HG02938 (cell line): ENCODE data around the gene GJA10.

Experiments
- ATAC-seq: cut with Tn5 transposase; IDR thresholded peaks from one replicate; pipeline ENCODE4 v1.9.1; 2021; ENCODE audit warnings: mild to moderate bottlenecking, moderate library complexity; ENCODE audit not compliant: unreplicated experiment

The GJA10 gene

DNA sequence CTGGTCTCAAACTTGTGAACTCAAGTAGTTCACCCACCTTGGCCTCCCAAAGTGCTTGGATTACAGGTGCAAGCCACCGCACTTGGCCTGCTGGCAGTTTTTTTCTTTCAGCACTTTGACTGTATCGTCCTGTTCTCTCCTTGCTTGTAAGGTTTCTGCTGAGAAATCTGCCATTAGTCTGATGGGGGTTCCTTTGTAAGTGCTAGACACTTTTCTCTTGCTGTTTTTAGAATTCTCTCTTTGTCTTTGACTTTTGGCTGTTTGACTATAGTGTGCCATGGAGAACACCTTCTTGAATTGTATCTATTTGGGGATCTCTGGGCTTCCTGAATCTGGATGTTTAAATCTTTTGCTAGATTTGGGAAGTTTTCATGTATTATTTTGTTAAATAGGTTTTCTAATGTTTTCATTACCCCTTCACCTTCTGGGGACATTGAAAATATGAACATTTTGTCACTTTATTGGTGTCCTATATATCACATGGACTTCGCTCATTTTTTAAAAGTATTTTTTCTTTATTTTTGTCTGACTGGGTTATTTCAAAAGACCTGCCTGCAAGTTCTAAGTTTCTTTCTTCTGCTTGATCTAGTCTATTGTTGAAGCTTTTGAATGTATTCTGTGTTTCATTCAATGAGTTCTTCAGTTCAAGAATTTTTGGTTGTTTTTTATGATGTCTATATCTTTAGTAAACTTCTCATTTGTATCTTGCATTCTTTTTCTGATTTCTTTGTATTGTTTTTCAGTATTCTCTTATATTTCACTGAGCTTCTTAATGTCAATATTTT, 22.1 kb downstream of the GJA10 start:
- ATAC-seq, result no peak

DNA sequence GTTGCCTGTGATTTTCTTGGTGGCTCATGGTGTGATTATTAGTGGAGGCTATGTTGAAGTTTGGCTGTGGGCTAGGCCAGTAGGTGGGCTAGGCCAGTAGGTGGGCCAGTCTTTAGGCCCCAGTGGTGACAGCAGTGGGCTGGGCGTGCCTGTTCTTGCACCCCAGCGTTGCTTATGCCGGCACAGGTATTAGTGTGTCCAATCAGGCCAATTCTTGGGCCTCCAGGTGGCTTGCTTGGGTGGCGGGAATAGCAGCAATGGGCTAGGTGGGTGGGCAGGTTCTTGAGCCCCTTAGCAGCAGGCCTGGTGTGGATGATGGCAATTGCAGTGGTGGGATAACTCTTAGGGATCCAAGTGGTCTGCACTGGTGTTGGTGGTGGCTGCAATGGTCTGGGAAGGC, 22.9 kb downstream of the GJA10 start:
- ATAC-seq, result no peak

DNA sequence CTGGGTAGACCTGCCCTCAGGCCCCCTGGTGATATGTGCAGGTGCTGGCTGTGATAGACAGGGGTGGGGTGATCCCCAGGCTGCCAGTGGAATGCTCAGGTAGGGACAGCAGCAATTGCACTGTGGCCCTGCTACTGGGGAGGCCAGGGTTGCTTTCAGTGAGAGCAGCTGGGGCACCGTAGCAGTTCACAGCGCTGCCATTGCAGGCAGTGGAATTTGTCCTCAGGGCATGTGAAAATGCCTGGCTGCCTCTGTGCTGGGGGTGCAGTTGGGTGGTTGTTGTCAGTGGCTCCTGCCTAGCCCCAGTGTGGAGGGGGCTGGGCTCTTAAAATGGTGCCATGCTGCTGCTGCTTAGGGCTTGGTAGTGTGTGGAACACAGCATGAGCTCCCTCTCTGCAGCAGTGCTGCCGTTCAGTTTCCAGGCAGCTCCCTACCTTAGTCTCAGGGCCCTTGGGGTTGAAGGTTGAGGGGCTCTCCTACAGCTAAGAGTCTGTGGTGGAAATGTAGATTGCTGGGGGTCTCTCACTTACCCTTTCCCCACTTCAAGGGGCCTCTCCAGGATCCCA, 23.6 kb downstream of the GJA10 start:
- no peak for ATAC-seq

DNA sequence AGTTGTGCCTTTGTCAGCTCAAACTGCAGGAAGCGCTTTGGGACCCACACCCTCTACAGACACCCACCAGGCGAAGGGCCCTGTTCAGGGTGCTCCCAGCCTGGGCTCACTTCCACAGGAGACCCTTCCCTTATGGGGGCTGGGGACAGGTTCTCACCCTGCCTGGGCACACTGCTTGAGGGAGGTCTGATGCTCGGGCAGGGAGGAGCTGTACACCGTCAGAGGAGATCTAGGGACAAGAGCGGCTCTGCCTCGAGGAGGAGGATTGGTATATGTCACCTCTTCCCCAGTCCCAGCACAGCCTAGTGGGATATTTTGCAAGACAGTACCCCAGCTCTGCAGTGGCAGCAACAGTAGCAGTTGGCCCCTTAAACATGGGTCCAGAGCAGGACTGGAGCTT, 26.9 kb downstream of the GJA10 start:
- no peak for ATAC-seq

DNA sequence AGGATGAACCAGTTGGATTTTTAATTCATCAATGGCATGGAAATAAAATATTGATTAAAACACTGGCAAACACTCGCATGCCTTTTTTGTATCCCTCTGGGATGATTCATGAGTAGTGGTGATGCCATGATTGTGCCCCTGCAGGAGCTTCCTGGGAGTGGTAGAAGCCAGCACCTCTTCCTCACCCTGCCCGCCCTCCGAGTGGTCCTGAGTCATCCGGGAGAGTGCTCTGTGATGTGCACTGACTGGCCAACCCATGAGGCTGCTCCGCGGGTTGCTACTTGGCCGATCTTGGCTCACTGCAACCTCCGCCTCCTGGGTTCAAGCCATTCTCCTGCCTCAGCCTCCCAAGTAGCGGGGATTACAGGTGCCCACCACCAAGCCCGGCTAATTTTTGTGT, 27.4 kb downstream of the GJA10 start:
- ATAC-seq, result no peak

DNA sequence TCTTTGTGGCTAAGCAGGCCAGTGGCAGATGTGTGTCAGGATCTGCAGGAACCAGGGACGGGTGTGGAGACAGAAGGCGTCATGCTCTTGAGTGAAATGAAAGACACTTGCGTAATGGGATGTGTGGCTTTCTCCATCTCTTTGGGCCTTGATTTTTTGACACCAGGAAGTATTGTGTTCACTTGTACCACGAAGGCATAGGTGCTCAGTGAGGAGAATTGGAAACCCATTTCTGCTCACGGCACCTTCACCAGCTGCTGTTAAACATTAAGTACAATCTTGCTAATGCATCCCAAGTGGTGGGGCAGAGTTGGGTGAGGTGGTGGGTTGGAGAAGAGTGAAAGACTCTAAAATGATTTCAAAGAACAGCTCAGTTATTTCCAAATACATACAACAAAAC, 30.0 kb downstream of the GJA10 start:
- no peak for ATAC-seq

DNA sequence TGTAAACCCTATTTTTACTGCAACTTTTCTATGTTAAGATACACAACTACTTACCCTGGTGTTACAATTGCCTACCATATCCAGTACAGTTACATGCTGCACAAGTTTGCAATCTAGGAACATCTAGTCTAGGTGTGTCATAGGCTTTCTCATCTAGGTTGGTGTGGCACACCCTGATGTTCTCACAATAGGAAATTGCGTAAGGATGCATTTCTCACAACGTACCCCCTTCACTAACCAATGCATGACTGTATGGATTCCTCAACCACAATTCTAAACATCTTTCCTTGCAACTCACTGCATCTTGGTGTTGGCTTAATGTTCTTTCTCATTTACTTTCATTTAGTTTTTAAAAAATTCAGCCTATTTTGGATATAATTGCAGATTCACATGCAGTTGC, 31.6 kb downstream of the GJA10 start:
- ATAC-seq, result no peak

DNA sequence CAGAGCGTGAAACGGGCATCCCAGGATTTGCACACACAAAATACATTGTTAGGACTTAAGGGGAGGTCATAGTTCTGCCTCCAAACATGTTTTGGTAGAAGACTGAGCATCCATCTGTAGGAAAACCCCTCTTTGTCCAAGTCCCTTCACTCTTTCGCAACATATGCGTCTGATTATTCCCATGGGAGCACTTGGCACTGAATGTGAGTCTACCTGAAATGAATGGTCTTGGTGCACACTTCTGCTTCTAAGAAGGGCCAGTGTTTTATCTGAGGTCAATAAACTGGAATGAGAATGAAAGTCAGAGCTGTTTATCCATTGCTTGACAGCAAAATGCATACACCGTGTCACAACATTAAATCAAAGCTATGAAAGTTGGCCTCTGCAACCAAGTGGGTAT, 33.0 kb downstream of the GJA10 start:
- ATAC-seq, result no peak

DNA sequence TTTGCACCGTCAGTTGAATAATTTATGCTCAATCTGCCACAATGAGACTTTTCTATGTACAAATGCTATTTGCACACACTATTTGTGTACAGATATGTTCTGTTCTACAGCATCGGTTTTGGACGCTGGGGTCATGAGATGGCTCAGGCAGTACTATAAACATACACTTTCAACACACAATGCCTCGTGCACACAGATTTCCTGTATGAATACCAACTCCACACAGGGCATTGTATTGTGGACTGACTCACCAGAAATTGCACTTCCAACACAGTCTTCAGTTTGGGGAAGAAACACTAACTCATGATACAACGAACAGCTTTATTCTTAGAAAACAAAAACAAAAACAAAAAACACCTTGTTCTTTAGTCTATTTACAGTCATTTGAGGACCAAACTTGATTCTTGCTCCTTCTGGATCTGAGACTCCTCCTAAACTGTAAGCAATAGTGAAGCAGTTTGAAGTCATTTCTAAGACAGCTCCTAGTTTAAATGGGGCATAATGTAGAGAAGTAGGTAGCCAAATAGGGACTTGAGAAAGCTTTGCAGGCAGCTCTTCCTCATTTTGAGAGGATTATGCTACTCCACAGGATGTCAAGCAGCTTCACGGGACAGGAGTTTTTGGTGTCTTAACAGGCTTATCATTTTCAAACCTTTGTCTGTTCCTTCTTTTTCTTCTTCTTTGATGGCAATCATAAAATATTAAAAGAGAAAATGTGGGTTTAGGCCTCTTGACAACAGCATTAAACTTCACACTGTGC, 33.7 kb downstream of the GJA10 start:
- ATAC-seq, result no peak

DNA sequence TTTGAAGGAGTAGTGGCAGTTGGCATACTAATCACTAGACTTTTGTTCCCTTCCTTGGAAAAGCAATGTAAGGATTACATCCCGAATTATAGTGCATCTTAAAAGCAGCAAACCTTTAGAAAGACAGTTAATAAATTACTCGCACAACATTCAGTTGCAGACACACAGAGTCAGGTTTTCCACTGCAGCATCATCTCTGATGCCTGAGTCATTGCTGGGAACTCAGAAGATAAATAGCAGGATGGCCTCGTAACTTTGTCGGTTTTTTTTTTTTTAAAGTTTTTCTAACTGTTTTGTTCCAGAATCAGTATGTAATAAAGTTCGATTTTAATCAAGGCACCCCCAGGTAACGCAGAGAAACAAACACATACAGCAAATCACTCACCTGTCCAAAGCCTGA, 34.3 kb downstream of the GJA10 start:
- ATAC-seq, result no peak

DNA sequence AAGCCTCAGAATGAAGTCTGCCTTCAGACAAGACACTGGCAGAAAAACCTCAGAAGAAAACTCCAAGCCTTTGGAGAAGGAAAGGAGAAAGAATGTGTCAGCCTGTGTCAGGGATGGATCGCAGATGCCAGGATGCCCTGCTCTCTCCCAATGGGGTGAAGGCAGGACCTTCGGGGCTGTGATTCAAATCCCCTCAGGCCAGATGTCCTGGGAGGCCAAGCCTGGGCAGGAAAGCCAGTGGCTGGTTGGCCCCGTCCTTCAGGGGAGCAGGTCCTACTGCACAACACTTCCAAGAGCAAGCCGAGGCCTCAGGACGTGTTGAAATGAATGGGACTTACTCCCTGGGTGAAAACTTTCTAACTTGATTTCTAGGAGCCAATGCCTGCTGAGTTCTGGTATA, 36.5 kb downstream of the GJA10 start:
- no peak for ATAC-seq

DNA sequence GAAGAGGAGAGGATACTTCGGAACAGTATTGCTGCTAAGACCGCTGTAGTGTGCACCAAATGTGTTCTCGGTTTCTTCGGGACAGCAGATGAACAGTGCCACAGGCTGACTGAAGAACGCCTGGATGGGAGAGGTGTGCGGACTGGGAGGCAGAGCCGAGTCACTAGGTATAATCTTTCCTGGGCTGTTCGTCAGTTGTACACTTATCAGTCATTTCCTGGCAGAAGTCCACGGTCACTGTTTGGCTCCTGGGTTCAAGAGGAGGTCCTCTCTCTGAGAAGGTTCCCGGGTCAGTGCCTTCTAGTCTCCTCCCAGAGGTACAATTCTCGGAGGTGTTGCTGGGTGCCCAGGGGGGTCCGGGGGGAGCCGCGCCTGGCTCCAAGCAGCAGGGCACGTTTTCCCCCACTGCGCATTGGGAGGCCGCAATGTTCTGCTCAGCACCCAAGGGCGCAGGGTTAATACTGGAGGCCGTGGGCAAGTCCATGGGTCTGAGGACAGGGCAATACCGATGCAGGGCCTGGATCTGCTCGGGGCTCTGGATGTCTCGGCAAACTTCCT, 38.1 kb downstream of the GJA10 start:
- ATAC-seq, result no peak

DNA sequence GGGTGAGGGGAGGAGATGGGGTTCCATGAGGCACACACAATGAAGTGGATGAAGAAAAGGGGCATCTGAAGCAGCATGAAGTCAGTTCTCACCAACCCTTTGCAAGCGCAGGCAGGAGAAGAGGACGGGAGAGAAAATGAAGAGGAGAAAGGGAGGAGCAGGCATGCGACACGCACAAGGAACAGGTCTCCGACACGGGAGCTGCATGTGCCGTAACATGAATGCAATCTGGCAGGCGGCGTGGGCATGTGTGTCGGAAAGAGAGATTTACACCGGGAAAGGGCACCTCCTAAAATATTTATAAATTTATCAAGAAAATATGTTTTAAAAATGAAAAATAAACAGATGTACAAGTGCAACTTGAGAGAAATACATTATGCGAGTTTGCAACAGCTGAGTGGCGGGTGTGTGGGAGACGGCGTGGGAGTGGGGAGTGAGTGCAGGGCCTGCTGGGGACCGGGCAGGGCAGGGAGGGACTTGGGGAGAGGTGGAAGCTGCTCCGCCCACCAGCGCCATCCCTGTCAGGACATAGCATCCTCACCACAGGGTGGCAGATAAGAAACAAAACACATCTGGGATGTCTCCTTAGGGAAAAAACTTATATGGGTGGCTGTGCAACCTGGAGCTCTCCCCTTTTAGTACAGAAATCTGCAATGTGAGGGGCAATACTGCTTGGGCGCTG, 40.6 kb downstream of the GJA10 start:
- no peak for ATAC-seq

DNA sequence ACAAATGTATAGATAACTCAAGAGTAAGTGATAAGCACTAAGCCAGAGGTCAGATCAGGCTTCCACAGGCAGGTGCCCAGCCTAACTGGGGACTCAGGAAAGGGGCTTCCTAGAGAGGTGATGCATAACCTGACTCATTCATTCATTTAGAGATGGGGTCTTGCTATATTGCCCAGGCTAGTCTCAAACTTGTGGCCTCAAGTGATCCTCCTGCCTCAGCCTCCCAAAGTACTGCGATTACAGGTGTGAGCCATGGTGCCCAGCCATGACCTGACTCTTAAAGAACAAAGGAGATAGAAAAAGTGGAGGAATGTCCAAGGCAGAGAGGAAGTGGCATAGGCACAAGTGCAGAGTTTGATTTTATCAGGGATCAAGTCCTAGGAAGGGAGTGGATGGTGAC, 41.9 kb downstream of the GJA10 start:
- no peak for ATAC-seq

DNA sequence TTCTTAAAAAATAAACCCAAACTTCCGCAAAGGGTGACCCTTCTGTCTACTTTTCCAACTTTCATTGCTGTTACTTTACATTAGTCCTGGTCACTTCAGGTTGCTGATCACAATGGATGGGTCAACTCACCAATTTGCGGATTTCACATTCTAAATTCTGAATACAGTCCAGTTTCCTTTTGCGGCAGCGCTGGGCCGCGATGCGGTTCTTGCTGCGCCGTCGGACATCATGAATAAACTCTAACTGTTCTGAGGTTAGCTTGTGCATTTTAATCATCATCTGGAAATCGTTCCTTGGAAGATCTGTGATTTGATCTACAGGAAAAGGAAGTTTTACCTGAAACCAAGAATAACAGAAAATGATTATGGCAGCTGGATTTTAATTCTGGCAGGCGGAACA, 43.7 kb downstream of the GJA10 start:
- ATAC-seq, result no peak

DNA sequence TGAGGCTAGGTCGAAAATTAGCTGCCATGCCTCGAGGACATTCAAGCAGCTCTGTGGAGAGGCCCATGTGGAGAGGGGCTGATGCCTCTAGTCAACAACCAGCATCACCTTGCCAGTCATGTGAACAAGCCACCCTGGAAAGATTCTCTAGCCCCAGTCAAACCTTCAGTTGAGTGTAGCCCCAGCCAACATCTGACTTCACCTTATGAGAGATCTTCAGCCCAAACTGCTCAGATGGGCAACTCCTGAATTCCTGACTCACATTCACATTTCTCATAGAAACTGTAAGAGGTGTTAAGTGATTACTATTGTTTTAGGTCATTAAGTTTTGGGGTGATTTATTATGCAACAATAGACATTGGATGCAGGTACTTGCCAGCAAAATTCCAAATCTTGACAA, 44.9 kb downstream of the GJA10 start:
- no peak for ATAC-seq

DNA sequence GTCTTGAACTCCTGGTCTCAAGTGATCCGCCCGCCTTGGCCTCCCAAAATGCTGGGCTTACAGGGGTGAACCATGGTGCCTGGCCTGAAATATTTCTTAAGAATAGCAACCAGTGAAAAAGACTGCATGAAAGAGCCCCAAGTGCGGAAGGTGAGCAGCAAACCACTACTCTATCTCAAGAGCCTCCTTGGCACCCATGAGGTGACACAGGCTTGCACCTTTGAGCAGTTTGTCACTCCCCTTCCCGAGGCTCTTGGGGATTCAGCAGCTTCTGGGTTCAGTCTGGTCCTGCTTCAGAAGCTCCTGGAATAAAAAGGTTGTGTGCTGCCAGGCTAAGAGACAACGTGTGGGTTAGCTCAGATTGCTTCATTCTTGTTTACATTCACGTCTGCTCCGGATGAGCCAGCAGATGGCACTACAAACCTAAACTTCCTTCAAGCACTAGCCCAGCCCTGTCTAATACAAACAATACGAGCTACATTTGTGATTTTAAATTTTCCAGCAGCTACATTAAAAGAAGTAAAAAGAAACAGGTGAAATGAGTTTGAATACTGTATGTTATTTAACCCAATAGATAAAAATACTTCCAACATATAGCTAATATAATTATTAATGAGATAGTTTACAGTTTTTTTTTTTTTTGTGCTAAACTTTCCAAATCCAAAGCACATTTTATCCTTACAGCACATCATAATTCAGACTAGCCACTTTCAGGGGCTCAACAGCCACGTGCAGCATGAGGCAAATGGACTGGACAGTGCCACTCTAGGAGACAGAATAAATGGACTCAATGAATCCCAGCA, 46.2 kb downstream of the GJA10 start:
- peak; percentile 94 for ATAC-seq

DNA sequence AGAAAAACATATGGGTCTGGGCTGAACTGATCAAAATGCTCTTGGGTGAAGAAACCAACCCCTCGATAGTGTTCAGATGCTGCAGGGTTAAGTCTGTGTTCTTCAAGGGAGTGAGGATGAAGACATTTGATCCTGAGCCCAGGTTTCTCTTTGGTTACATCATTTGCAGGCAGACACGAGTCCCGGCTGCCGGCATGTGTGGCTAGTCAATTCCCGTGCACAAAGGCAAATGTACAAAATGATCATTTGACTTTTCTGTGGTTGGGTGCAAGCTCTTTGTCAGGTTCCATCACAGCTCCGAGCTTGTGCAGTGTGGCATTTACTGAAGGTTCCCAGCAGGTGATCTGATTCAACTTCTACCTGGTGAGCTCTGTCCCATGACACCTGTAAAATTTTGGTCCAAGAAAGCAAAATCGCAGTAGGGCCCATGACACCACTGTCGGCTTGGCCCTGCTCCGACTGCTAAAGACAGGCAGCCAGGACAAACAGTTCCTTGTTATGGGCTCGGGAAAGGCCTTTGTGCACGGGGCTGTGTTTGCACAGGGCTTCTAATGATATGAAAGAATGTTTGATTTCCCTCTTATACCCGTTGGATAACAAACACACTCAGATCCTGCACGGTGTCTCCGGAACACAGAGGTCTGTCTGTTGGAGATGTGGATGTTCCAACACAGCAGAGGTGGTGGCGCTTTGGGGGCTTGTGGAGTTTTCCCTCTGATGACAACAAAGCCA, 46.9 kb downstream of the GJA10 start:
- ATAC-seq, result no peak

DNA sequence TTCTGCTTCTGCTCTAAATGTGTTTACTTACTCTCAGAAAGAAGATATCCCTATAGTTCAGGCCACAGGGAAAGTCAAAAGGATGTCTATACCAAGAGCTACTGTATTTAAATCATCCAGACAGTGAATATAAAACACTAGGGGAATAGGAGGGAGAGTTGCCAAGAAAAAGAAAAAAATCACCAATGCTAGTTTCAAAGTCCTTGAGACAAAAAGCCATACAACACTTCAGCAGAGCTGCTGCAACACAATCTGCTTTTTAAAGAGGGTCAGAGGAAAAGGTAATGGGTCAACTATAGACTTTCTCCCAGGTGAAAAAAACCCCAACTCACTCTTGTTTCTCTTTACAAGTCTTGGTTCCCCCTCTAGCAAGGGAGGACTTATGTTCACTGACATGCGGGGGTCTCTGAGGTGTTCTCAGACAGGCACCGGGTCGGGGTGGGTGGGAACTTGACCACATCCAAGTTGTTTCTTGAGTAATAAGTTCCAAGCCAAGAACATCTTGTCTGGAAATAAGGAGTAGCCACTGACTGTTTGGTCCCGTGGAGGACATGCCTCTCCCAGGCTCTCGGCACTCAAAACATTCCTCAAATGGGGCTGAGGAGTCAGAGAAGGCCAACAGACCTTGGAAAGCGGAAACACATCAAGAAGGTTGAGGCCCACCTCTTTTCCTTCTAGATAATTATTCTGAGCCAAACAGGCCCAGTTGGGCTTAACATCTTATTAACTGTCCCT, 47.7 kb downstream of the GJA10 start:
- ATAC-seq, result no peak
